NB4 (cell line): ENCODE results near the gene LYPD1.

Experiments used
- MYC ChIP-seq: IDR thresholded peaks from 2 replicates; pipeline ENCODE4 v1.6.1; 2011; ENCODE audit warnings: low read depth, low read length
- POLR2A ChIP-seq: IDR thresholded peaks from 2 replicates; pipeline ENCODE4 v1.6.1; 2011; ENCODE audit warnings: mild to moderate bottlenecking; ENCODE audit not compliant: insufficient read length; ENCODE audit errors: extremely low read depth
- TF ChIP-seq, protein P1 (sequence below): IDR thresholded peaks from one replicate; pipeline ENCODE4 v1.5.1; 2012; ENCODE audit warnings: low read depth, low read length
- TF ChIP-seq, protein P2 (sequence below): IDR thresholded peaks from 2 replicates; pipeline ENCODE4 v1.6.1; 2011; ENCODE audit warnings: low read depth, low read length

DNA sequence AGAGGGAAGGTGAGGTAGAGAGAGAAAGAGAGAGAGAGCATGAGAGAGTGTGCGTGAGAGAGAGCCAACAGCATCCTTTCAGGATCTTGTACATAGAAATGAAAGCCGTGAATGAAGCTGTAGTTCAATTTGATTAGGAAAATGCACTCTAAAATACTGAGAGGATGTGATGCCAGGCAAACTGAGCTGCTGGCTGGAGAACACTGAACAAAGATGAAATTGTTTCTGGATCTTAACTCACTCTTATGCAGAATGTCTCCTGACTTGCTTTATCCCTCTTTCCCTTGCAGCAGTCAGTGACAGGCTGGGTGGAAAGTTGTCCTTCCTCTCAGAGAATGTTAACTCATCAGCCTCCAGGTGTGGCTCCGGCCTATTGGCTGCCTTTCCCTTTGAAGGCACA lies 10.7 kb downstream of the LYPD1 start:
- TF ChIP-seq, protein P1, sequence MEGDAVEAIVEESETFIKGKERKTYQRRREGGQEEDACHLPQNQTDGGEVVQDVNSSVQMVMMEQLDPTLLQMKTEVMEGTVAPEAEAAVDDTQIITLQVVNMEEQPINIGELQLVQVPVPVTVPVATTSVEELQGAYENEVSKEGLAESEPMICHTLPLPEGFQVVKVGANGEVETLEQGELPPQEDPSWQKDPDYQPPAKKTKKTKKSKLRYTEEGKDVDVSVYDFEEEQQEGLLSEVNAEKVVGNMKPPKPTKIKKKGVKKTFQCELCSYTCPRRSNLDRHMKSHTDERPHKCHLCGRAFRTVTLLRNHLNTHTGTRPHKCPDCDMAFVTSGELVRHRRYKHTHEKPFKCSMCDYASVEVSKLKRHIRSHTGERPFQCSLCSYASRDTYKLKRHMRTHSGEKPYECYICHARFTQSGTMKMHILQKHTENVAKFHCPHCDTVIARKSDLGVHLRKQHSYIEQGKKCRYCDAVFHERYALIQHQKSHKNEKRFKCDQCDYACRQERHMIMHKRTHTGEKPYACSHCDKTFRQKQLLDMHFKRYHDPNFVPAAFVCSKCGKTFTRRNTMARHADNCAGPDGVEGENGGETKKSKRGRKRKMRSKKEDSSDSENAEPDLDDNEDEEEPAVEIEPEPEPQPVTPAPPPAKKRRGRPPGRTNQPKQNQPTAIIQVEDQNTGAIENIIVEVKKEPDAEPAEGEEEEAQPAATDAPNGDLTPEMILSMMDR: no peak
- TF ChIP-seq POLR2A (no peak), MYC (no peak)
- TF ChIP-seq, protein P2, sequence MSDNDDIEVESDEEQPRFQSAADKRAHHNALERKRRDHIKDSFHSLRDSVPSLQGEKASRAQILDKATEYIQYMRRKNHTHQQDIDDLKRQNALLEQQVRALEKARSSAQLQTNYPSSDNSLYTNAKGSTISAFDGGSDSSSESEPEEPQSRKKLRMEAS: no peak
